ENCODE measurements around the gene SGMS1. TPM values are rescaled to one million over a fixed set of nuclear protein-coding genes. Genes with fewer than 3 reads are reported as not detected.
A peak's percentile ranks its signal among the peaks of the same experiment; 100 is the strongest.

The SGMS1 gene
- total RNA-seq, 3 donors from 2014 or later: 66.5 to 114 (median 80.1) TPM

- intact Hi-C loops (cut with DNase I; ENCODE audit: low total_unique reads): no loop called here
- TF ChIP-seq, protein P1, sequence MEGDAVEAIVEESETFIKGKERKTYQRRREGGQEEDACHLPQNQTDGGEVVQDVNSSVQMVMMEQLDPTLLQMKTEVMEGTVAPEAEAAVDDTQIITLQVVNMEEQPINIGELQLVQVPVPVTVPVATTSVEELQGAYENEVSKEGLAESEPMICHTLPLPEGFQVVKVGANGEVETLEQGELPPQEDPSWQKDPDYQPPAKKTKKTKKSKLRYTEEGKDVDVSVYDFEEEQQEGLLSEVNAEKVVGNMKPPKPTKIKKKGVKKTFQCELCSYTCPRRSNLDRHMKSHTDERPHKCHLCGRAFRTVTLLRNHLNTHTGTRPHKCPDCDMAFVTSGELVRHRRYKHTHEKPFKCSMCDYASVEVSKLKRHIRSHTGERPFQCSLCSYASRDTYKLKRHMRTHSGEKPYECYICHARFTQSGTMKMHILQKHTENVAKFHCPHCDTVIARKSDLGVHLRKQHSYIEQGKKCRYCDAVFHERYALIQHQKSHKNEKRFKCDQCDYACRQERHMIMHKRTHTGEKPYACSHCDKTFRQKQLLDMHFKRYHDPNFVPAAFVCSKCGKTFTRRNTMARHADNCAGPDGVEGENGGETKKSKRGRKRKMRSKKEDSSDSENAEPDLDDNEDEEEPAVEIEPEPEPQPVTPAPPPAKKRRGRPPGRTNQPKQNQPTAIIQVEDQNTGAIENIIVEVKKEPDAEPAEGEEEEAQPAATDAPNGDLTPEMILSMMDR (IDR thresholded peaks at IDR 0.05): no peak
- no peak for TF ChIP-seq POLR2AphosphoS5 (IDR thresholded peaks at IDR 0.05)
- no peak for TF ChIP-seq POLR2A (IDR thresholded peaks at IDR 0.05)
- no peak overlapping the region for H3K4me3 ChIP-seq
Measured at GRCh38 chr10:50480054-50481007, 143.4 kb downstream of the SGMS1 start.

GRCh38 chr10:50477287-50478203, 146.2 kb downstream of the SGMS1 start:
- H3K9me3 ChIP-seq: no peaks in the 10 kb centered on the region
- no peaks in the 10 kb centered on the region for H3K27me3 ChIP-seq
- H3K4me1 ChIP-seq: no peaks in the 10 kb centered on the region
- intact Hi-C loops (cut with DNase I; ENCODE audit: low total_unique reads): no loop called here
- no peak for DNase-seq (ENCODE audit: low spot score in 2 of 2)
- TF ChIP-seq POLR2A (IDR thresholded peaks at IDR 0.05): no peak
- TF ChIP-seq POLR2AphosphoS5 (IDR thresholded peaks at IDR 0.05): no peak
- H3K4me3 ChIP-seq: no peak overlapping the region
- no peak overlapping the region for H3K27ac ChIP-seq
- H3K36me3 ChIP-seq: no peaks in the 10 kb centered on the region

More at GRCh38 chr10:50480054-50481007, 143.4 kb downstream of the SGMS1 start:
- no peak for DNase-seq (ENCODE audit: low spot score in 2 of 2)
- Histone ChIP-seq H3K9me3 (peaks cover 11 to 12% of the 10 kb centered on the region in 2 donors), H3K4me1 (no peaks in the 10 kb centered on the region), H3K36me3 (no peaks in the 10 kb centered on the region), H3K27me3 (no peaks in the 10 kb centered on the region), H3K27ac (no peak overlapping the region)

DNA sequence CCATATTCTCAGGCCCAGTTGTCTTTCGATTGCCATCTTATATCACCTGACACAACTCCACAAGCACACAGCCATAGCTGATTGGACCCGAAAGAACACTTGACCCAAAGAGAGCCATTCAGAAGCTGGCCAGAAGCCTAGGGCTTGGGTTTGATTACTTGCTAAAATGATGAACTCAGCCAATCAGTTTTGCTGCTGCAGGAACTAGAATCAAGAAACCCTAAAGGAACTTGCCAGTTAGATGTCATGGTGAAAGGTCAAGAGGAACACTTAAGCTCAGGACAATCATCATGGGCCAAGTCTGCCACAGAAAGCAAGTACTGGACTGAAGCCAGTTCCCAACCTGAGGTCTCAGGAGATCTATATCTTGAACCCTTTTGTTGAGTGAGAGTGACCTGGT, 150.0 kb downstream of the SGMS1 start:
- TF ChIP-seq, protein P1 (IDR thresholded peaks at IDR 0.05): no peak
- TF ChIP-seq POLR2AphosphoS5 (IDR thresholded peaks at IDR 0.05): no peak
- no peak overlapping the region for H3K4me3 ChIP-seq
- no peaks in the 10 kb centered on the region for H3K9me3 ChIP-seq
- H3K27me3 ChIP-seq: no peaks in the 10 kb centered on the region
- H3K27ac ChIP-seq: no peak overlapping the region
- H3K4me1 ChIP-seq: no peaks in the 10 kb centered on the region
- no peak for DNase-seq (ENCODE audit: low spot score in 2 of 2)
- intact Hi-C loops (cut with DNase I; ENCODE audit: low total_unique reads): no loop called here
- H3K36me3 ChIP-seq: no peaks in the 10 kb centered on the region

DNA sequence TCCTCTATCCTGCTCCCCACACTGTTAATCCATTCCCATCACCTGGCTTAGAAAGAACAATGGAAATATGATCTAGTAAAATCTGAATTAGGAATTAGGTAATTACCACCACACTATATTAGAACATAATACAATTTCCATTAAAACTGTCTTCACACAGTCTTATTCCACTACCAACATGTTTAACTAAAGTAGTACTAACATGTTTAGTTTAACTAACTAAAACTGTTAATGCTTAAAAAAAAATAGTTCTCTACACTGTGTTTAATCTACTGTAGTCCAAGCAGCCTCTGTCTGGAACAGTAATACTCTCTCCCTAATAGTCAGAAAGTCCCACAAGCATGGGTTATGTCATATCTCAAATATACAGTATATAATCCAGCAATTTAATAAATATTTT, 150.8 kb downstream of the SGMS1 start:
- DNase-seq (ENCODE audit: low spot score in 2 of 2): no peak
- Histone ChIP-seq H3K4me1 (no peaks in the 10 kb centered on the region), H3K27ac (no peak overlapping the region), H3K9me3 (no peaks in the 10 kb centered on the region), H3K4me3 (no peak overlapping the region), H3K27me3 (no peaks in the 10 kb centered on the region), H3K36me3 (no peaks in the 10 kb centered on the region)
- TF ChIP-seq, protein P1 (IDR thresholded peaks at IDR 0.05): no peak
- TF ChIP-seq POLR2A (IDR thresholded peaks at IDR 0.05): no peak
- TF ChIP-seq POLR2AphosphoS5 (IDR thresholded peaks at IDR 0.05): no peak
- intact Hi-C loops (cut with DNase I; ENCODE audit: low total_unique reads): no loop called here

GRCh38 chr10:50471583-50471975, 152.2 kb downstream of the SGMS1 start:
- H3K27ac ChIP-seq: peak overlapping the region; percentile 26 to 68
- H3K36me3 ChIP-seq: no peaks in the 10 kb centered on the region
- TF ChIP-seq, protein P1 (IDR thresholded peaks at IDR 0.05): no peak
- no peak for TF ChIP-seq POLR2A (IDR thresholded peaks at IDR 0.05)
- no peak for TF ChIP-seq POLR2AphosphoS5 (IDR thresholded peaks at IDR 0.05)
- H3K4me1 ChIP-seq: no peaks in the 10 kb centered on the region
- no peaks in the 10 kb centered on the region for H3K27me3 ChIP-seq
- intact Hi-C loops (cut with DNase I; ENCODE audit: low total_unique reads): no loop called here
- H3K4me3 ChIP-seq: no peak overlapping the region
- no peaks in the 10 kb centered on the region for H3K9me3 ChIP-seq
- no peak for DNase-seq (ENCODE audit: low spot score in 2 of 2)

Measured in breast epithelium (tissue), 4 donors.